SHP77 treated with DMSO at 0.1 percent for 48 hours (cell line): ENCODE data around the gene FARS2.
"Not testable (repeated sequence)": the region's sequence is repeated elsewhere in the genome, so short reads cannot be mapped to it uniquely, and the experiment has no call there.

Source experiments
- DNase-seq: peaks from one replicate; lab custom pipeline; 2025; lab: John Stamatoyannopoulos, UW

FARS2 gene

DNA sequence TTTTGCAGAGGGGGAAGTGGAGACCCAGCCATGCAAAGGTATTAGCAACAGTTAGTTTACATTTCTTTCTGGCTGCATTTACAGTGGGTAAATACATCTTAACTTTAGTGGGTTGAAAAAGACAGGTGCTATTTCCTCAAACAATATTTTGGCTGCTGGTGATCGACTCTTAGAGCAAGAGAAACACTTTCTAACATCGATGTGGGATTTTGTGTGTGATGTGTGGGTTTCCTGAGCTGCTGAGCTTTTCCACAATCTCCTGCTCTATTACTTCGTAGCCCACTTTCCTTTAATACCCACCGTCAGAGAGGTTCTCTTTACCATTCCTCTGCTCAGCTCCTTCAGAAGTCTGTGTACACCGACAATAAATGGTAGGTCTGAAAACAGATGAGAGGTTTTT lies 406.4 kb downstream of the FARS2 start:
- DNase-seq = no peak

DNA sequence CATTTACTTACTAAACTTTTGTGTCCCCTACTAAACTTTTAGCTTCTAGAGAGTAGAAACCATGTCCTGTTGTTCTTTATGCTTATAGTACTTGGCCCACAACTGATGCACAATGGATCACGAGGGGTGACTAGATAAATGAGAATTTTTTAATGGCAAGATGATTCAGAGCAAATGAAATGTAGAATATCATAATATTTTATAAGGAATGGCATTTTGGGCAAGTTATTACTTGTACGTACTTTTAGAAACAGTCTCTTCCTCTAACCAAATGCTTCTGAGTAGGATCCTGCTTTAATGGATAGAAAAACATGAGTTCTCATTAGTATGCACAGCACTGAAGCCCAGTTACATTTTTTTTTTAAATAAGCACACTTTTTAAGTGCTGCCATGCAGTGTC lies 409.1 kb downstream of the FARS2 start:
- DNase-seq = no peak

DNA sequence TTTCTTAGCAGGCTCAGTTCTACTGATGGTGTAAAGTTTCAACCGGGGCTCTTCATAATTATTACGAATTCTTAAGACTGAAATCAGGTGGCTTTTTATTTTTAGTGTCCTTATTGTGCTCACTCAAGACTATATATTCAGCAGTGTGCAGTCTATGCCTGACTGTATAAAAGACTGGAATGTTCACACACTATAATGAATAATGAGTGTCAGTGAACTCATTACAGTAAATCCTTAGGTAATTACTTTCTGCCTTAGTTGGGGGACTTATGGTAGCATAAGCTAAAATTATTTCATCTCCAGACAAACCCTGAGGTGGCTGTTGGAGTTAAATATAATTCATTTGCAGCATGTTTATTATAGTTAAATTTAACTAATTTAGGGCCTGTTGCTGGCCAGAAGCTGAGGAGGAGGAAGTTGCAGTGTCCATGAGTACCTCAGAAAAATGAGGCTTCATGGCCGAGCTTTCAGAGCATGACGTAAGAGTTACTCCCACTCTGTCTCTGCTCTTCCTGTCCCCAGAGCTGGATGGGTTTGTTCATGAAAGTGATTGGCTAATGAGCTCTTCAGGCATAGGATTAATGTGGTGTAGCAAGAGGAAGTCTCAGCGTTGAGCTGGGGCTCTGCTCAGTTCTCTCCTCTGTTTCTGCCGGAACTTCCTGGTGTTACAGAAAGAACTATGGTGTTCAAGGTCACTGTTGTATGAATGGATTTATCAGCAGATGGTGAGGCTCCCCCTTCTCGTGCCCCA lies 409.7 kb downstream of the FARS2 start:
- DNase-seq = peak; percentile 97

DNA sequence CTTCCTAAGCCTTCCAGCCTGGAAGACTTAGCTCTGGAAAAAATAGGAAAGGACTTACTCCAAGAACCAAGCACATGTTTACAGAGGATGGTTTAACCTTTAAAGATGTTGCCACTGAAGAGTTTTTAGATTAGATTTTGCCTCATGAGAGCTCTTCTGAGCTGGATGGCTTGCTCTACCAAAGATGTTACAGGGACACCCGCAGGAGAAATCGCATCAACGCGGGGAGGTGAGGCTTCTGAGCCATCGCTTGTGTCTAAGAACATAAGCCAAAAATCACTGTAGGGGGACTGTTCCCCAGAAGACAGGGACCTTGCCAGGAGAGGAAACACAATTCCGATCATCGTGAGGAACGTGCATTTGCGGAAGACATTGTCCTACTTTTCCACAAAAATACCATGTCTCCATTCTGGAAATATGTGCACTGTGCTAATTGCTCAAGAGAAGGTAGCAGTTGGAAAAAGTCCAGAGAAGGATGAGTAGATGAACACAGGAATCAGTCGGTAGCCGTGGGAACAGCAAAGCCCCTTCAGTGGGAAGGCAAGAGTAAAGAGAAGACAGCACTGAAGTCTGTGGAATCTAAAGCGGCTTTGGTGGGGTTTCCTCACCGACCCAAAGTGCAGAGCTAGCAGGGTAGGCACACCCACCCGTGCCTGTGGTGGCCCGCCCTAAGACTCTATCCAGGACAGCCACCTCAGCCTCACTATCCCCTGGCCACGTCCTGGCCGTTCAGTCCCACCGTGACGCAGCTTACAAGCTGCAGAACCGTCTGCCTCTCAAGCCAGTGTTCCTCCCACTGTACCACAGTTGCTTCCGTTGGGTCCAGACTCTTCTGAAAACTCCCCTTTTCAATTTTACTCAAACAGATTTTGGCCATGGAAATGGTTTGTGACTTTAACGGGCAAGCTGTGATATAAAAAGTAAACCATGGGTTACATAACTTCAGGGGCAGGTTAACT lies 410.6 kb downstream of the FARS2 start:
- DNase-seq = no peak

DNA sequence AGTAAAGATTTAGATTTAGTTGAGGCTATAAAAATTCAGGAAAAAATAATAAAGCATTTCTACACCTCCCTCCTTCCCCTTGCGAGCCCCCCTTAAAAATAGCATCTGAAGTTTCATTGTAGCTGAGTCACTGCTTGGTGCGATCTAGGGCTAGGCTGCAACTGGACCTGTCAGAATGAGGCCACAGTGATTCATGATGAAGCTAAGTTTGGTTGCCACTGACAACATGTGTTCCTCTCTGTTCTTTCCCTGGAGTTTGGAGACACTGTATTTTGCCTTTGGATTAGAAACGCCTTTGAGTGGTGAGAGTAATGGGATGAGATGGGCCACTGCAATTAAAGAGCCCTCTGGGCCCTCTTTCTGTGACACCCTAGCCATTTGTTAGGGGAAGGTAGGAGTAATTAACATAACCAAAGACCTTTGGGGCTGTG lies 411.3 kb downstream of the FARS2 start:
- no peak for DNase-seq

DNA sequence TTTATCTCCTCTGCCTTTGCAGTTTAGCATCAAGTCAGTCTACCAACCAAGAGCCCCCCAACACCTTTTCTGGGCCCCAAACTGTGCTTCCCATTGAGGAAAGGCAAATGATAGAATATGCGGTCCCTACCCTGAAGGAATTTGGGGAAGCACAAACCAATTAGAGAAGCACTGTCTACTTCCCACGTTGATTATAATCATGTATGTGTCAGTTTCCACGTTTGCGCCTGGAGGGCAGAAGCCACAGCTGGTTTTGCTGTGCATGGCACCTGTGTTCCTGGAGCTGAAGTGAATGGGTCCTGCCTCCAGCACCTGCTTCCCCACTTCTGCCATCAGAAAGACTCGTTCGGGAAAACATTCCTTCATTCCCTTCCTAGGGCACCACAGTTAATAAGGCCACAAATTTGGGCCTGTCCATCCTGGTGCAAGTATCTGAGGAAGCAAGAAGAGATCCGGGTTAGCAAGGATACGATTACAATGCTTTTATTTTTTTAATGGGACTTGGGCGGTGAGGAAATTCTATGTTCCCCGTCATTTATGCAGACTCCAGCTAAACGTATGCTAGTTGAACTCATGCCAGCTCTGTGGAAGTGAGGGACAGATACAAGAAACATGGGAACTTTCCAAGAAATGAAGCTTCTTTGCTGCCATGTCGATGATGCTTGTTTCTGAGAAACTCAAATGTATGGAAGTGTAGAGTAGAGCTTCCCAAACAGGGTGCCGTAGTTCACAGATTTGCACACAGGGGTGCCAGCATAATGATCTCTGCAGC lies 411.9 kb downstream of the FARS2 start:
- no peak for DNase-seq

DNA sequence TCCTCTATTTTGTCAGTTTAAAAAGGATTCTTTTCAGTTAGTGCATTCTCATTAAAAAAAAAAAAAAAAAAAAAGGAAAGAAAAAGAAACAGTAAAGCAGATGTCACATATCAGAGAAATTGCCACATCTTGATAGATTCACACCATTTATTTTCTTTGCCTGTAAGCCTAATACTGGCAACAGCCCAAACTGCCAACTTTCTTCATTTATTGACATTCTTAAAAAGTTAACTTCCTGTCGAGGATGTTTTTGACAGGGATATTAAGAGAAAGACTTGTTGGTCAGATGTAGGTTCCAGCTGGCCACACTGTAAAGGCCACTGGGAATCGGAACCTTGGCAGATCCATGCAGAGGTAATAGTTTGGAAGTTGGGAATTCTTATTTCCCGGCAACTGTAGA lies 412.8 kb downstream of the FARS2 start:
- no peak for DNase-seq

DNA sequence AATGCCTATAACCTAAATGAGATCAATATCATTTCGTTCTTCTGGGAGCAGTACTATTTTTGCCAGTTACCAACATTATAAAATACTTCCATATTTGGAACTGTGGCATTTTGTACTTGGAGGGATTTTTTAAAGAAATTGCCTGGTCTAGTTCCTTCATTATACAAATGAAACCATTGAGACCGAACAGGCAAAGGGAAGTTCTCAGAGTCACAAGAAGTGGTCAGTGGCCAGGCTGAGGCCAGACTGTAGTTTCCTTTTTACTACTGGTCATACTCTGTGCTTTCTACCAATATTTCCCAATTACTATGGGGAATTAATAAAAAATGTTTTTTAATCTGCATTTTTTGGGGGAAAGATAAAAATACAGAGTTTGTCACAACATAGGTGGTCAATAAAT lies 413.4 kb downstream of the FARS2 start:
- no peak for DNase-seq

DNA sequence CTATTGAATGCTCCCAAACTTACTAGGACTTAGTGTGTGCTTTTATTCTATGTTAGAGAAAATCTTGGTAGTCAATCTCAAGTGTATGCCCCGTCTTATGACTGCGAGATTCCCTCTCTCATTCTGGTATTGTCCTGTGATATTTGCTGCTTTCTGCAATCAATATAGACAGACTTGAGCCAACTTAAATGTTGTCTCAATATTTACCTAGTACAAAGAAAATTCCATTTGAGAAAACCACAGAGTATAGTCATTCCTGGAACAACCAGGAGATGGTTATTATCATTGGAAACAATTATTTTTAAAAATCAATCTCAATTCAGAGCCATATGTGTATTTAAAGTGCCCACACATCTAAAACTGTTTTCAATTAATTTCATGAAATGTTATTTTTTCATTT lies 415.4 kb downstream of the FARS2 start:
- DNase-seq = no peak

DNA sequence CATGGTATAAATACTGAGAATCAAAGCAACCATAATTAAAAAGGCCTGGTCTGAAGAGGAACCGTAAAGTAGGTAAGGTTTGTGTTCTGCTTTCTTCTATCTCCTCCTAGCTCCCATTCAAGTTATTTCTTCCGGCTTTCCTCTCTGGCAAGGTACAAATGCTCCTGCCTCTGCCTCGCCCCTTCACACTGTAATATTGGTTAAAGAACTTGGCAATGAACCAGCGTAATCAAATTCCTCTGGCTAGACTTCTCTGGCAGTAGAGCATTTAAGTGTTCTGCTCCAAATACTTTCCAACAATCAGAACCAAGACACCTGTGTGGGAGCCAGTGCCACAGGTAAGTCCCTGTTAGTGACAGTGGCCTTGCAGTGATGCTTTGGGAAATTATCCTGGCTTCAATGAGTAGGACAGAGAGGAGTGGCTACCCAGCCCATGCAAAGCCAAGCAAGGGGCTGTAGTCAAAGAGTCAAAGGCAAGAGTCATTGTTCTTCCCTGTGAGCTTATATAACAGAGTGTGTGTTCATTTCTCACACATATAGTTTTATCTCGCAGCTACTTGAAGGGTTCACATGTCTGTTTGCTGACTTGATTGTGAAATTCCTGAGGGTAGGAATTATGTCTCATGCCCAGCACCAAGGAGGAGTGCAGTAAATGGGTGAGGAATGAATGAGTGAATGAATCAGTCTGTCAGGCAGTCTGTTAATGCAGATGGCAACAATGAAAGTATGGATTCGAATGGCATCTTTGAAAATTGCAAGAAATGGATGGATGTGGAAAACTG lies 416.1 kb downstream of the FARS2 start:
- no peak for DNase-seq

DNA sequence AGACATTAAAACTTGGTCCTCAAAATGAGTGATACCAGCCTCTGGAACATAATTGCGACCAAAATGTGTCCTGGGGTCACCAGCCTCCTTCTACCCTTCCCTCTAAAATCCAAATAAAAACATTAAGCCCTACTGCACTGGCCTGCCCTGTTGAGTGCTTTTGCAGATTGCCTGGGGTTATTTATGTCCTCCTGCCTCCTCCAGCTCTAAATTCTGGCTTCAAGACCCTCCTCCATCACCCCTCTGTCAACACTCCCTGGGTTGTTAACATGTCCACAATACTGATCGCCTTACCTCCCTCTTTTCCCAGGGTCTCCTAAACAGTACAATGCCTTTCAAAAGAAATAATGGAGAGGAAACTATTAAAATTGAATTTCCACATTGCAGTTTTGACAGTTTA lies 418.0 kb downstream of the FARS2 start:
- DNase-seq = peak; percentile 45

DNA sequence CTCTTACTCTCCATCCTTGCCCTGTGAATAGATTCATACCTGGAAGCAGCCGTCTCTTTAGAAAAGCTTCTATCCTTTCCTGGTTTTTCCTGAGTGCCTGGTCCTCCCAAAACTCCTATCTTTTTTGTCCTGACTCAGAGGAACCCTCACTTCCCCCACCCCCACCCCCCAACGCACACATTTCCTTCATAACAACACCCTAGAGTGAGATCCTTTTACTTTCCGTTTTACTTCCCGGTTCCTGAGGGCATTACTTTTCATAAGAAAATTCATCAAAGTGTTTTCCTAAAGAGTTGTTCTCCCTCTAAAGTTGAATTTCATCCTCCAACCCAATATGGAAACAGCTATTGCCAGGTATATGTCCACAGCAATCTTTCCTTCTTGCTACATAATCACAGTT lies 418.4 kb downstream of the FARS2 start:
- DNase-seq = no peak

DNA sequence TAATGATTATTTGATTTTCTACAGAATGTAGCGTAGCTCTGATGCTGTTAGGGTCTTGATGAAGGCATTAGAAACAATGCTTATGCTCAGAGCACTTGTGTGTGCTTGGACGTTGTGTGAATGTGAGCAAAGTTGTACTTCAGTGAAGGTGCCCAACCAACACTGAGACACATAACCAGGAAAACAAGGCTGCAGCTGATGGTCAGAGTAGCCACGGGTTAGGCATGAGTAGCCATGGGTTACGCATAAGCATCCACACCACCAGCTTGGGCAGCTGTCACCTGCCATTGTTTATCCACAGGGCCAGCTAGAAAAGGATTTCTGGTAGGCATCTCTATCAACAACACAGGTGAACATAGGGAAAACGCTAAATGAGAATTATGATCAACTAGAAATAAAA lies 418.8 kb downstream of the FARS2 start:
- peak; percentile 79 for DNase-seq

DNA sequence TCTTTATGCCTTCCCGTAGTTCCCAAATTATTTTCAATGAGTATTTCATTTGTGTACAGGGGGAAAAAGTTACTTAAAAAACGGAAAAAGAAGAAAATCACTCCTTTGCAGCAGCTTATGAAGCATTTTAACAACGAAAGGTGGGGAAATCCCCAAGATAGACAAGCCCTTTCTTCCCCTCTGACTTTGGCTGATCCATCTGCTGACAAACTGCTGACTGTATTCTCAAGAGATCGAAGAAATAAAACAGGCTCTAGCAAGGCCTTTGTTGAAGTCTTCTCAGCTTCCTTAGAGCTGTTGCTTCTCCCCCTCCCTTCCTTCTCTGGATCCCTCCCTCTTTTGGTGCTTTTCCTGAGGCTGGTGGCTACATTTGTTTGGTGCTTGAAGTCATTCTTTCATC lies 420.2 kb downstream of the FARS2 start:
- DNase-seq = no peak

DNA sequence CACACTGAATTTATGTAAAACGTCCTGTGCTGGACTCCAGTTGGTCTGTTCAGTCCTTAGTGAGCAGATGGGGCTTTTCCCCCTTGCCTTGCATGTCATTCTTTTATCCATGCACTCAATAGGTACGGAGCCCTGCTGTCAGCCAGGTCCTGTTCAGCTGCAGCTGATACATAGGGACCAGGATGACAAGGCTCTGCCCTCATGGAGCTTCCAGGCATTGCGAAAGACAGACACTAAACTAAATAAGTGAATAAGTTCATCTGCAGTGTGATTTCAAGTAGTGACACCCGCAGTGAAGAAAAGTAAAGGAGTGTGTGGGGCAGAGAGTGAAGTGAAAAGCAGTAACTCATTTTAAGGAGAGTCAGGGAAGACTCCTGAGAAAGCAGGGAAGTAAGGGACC lies 421.2 kb downstream of the FARS2 start:
- no peak for DNase-seq

DNA sequence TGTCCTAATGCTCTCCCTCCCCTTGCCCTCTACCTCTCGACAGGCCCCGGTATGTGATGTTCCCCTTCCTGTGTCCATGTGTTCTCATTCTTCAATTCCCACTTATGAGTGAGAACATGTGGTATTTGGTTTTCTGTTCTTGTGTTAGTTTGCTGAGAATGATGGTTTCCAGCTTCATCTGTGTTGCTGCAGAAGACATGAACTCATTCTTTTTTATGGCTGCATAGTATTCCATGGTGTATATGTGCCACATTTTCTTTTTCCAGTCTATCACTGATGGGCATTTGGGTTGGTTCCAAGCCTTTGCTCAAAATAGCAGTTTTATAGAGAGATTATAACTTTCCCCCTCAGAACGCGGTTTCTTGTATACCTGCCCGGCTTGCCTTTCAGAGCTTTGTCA lies 422.4 kb downstream of the FARS2 start:
- not testable (repeated sequence) for DNase-seq

DNA sequence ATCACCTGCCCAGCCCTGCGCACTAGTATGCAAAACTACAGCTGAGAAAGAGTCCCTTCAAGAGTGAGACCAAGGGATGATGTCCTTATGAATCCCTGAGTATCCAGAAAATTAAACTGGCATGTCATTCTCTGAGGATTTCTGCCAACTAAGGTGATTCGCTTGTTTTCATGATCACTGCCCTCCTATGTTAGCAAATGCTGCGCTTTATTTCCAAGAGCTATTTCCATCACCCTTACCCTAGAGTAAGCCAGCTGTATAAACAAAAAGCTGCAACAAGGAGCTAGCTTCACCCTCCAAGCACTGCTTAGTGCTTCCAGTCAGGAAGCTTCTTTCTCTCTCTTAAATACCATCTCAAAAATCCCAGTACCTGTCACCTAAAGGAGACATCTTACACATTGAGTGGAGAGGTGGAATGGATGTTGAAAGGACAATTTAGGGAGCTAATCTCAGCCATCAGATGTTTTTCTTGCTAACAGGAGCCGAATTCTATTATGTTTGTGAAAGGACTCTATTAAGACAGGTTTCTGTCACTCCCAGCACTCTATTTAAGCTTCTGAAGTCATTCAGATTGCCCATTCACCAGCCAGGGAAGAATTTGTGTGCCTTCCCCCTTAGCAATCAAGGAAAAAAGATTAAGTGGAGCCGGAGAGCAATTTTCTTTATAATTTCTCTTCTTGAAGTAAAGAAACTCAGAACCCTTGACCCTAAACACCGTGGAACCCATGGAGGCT lies 423.2 kb downstream of the FARS2 start:
- peak; percentile 21 for DNase-seq

DNA sequence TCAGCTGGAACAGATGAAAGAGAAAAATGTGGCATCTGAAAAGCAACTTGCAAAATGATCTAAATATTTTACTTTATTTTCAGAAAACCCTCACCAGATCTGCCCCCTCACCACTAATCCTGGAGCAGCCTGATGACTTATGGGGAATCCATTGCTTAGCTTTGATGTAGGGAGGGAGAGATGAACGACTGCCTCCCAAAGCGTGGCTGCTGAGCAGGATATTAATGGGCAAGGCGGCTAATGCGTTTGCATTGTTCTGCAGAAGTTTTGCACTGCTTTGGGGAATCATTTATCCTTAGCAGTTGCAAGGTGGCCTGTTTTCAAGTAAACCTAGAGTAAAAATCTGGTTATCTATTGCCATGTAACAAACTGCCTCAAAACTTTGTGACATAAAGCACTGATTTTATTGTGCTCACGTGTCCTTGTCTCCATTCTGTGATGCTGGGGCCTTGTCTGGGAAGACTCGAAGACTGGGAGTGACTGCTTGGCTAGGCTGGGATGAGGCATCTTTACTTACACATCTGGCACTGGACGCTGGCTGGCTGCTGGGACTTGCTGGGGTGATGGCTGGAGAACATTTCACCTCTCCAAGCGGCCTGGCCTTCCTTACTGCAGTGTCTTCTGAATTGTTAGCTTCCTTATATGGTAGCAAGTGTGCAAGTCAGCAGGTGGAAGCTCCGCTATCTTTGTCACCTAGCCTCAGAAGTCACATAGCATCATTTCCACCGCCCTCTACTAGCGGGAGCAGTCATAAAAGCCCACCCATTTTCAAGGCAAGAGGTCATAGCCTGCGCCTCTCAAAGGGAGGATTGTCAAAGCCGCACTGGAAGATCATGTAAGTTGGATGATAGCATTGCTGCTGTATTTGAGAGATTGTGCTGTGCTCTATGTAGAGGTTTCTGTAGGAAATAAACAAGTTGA lies 432.2 kb downstream of the FARS2 start:
- DNase-seq = no peak

DNA sequence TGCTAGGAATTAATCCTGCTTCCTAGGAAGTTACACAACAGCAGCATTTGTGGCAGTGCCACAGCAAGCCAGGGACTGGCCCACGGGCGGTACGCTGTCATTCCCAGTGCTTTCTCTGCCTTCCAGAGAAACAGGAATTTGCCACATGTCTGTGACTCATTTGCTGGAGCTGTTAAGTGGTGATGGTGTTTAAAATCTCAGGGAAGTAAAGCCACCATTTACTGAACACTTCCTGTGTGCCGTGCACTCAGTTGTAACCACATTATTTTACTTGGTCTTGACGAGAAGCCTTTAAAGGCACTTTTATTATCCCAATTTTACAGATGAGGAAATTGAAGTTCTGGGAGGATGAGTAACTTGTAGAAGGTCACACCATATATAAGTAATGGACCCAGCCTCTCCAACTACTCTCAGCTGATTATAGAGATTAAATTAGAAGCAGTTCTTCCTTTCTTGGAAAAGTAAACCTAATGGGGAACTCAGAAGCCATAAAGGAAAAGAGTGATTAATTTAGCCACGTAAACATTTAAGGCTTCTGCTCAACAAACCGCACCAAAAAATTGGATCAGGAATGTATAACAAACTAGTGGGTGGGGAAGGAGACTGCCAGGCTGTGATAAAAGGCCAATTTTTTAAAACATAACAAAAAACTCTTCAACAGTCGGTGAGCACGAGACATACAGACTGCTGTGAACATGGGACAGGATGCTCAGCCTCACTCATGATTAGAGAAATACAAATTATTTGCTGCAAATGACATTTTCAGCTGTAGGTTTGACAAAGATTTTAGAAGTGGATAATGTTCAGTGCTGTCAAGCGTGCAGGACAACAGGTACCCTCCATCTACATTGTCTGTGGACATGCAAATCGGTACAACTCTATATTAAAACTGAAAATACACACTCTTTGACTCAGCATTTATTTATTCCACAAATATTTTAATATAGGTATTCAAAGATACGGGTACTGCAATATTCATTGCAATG lies 434.2 kb downstream of the FARS2 start:
- DNase-seq = no peak
